Prostate gland (tissue), 2 donors: ENCODE measurements around the gene XXYLT1.

Experiments
- CTCF ChIP-seq, 4 experiments: fragments of 200-600 bp in 2 of 4; fragments of 450-650 bp in 2 of 4; sonication (generic) in 2 of 4; IDR thresholded peaks; 1 replicate in 3 of 4; 2 replicates in 1 of 4; pipeline ENCODE4 v1.5.1; 2016 to 2019; ENCODE audit warnings: antibody characterized with exemption in 4 of 4, mild to moderate bottlenecking in 2 of 4, moderate library complexity in 2 of 4
- POLR2A ChIP-seq: fragments of 450-650 bp; IDR thresholded peaks from one replicate; pipeline ENCODE4 v1.6.1; 2016; ENCODE audit warnings: antibody characterized with exemption, mild to moderate bottlenecking

GRCh38 chr3:195072916-195073564 is 197.9 kb downstream of the XXYLT1 start:
- TF ChIP-seq CTCF (IDR thresholded peaks at IDR 0.05) (no peak), POLR2A (no peak)
